ENCODE measurements around the gene TFAP2E.

TFAP2E gene

GRCh38 chr1:35556484-35557117, 16.5 kb upstream of the TFAP2E start:
- peak overlapping the region; percentile 87 for H3K4me3 ChIP-seq (ENCODE audit: low read depth, low read length)
- TF ChIP-seq, protein P1, sequence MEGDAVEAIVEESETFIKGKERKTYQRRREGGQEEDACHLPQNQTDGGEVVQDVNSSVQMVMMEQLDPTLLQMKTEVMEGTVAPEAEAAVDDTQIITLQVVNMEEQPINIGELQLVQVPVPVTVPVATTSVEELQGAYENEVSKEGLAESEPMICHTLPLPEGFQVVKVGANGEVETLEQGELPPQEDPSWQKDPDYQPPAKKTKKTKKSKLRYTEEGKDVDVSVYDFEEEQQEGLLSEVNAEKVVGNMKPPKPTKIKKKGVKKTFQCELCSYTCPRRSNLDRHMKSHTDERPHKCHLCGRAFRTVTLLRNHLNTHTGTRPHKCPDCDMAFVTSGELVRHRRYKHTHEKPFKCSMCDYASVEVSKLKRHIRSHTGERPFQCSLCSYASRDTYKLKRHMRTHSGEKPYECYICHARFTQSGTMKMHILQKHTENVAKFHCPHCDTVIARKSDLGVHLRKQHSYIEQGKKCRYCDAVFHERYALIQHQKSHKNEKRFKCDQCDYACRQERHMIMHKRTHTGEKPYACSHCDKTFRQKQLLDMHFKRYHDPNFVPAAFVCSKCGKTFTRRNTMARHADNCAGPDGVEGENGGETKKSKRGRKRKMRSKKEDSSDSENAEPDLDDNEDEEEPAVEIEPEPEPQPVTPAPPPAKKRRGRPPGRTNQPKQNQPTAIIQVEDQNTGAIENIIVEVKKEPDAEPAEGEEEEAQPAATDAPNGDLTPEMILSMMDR (IDR thresholded peaks at IDR 0.05; ENCODE audit: insufficient read depth, low read depth, low read length, missing control alignments), result no peak
- peak; percentile 68 for DNase-seq (ENCODE audit: low read depth)

DNA sequence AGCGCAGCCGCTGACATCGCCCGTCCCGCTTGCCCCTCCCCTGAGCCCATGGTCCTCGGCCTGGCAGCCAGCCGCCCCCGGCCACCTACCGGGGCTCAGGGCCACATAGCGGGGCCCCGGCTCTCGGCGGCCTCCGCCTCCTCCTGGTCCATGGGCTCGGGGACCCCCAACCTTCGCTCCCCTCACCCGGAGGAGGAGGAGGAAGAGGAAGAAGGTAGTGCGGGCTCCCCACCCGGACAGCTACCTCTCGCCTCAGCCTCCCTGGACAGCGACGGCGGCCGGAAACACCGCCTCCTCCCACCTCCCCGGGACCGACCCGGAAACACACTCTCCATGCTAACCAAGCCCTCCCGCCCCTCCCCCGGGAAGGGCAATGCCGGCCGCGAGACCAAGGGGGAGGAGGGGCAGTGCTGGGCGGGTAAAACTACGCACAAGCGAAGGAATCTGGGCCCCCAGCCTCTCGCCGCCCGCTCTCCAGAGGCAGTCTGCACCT, 15.9 kb upstream of the TFAP2E start, which contains the start of gene KIAA0319L:
Gene KIAA0319L, minus strand, starts transcription at position 286 of the 493 bp plus-strand sequence. CDS start 2,912 bp downstream, outside the sequence.
- TF ChIP-seq, protein P1 (IDR thresholded peaks at IDR 0.05; ENCODE audit: insufficient read depth, low read depth, low read length, missing control alignments), result no peak
- DNase-seq (ENCODE audit: low read depth), result no peak

GRCh38 chr1:35557611-35558373, 15.3 kb upstream of the TFAP2E start, which contains the start of gene NCDN:
Gene NCDN (plus strand): TSS chr1:35557799. CDS start chr1:35558191, 392 bp downstream.
- TF ChIP-seq, protein P1 (IDR thresholded peaks at IDR 0.05; ENCODE audit: insufficient read depth, low read depth, low read length, missing control alignments), result no peak

More for the DNA sequence above, 15.9 kb upstream of the TFAP2E start, which contains the start of gene KIAA0319L:
- H3K4me3 ChIP-seq (ENCODE audit: low read depth, low read length), result peak within 1 kb of the TSS; percentile 87

GRCh38 chr1:35558374-35559316, 14.5 kb upstream of the TFAP2E start:
- no peak for DNase-seq (ENCODE audit: low read depth)
- H3K4me3 ChIP-seq (ENCODE audit: low read depth, low read length), result peak overlapping the region; percentile 87
- TF ChIP-seq, protein P1 (IDR thresholded peaks at IDR 0.05; ENCODE audit: insufficient read depth, low read depth, low read length, missing control alignments), result no peak

More at GRCh38 chr1:35557611-35558373, 15.3 kb upstream of the TFAP2E start, which contains the start of gene NCDN:
- DNase-seq (ENCODE audit: low read depth), result peak; percentile 99
- peak within 1 kb of the TSS; percentile 87 for H3K4me3 ChIP-seq (ENCODE audit: low read depth, low read length)

GRCh38 chr1:35559317-35559944, 13.7 kb upstream of the TFAP2E start:
- DNase-seq (ENCODE audit: low read depth), result no peak
- H3K4me3 ChIP-seq (ENCODE audit: low read depth, low read length), result no peak overlapping the region
- TF ChIP-seq, protein P1 (IDR thresholded peaks at IDR 0.05; ENCODE audit: insufficient read depth, low read depth, low read length, missing control alignments), result no peak
